Measurements from ENCODE around the gene GOT2. TPM values are rescaled to one million over a fixed set of nuclear protein-coding genes. Genes with fewer than 3 reads are reported as not detected.

Gene GOT2
- total and polyA plus RNA-seq, 2 of the 8 experiments (the other 6 are each of a cell fraction or from before 2014, with no cell fraction given): 62.9 to 223 TPM

GRCh38 chr16:58692450-58692849, 41.7 kb downstream of the GOT2 start:
- H4K5ac ChIP-seq (ENCODE audit: insufficient read length, low read depth, low read length): no peak overlapping the region
- H3K23me2 ChIP-seq (ENCODE audit: low read depth, low read length): no peaks in the 10 kb centered on the region
- no peak overlapping the region for H2AK5ac ChIP-seq (ENCODE audit: low read depth, low read length)
- no peak for DNase-seq (ENCODE audit: low read depth in 1 of 2, low spot score in 2 of 2)
- H2BK12ac ChIP-seq (ENCODE audit: low read depth, low read length): no peak overlapping the region
- no peak overlapping the region for H3K4me3 ChIP-seq (ENCODE audit: extremely low read depth in 1 of 4, insufficient read depth in 2 of 4, low read depth in 3 of 4, low read length in 4 of 4)
- no peaks in the 10 kb centered on the region for H3K79me2 ChIP-seq (ENCODE audit: control insufficient read depth in 1 of 2, insufficient read depth in 2 of 2, low read length in 2 of 2)
- POLR2A ChIA-PET (ENCODE audit: partially characterized antibody): no interaction called here
- no peaks in the 10 kb centered on the region for H3K36me3 ChIP-seq (ENCODE audit: control insufficient read depth in 2 of 4, insufficient read depth in 4 of 4, low read length in 3 of 4)
- no peaks in the 10 kb centered on the region for H3K79me1 ChIP-seq (ENCODE audit: low read depth, low read length)
- H3K27ac ChIP-seq (ENCODE audit: low read depth, low read length): no peak overlapping the region
- H4K8ac ChIP-seq (ENCODE audit: extremely low read depth, insufficient read depth, low read length): no peak overlapping the region
- no peak overlapping the region for H3K14ac ChIP-seq (ENCODE audit: insufficient read length)
- H3K9me3 ChIP-seq (ENCODE audit: insufficient read depth in 2 of 2, low read depth in 1 of 2, low read length in 1 of 2): peaks cover 0 to 3% of the 10 kb centered on the region in 2 experiments; a peak in 2 of 4 replicates
- H3K4me1 ChIP-seq (replicated peaks in 1 of 4; ENCODE audit: control insufficient read depth in 3 of 4, insufficient read depth in 4 of 4, low read length in 3 of 4): no peaks in the 10 kb centered on the region
- no peaks in the 10 kb centered on the region for H4K20me1 ChIP-seq (replicated peaks in 1 of 2; ENCODE audit: control insufficient read depth in 1 of 2, insufficient read depth in 2 of 2, low read length in 2 of 2)
- H2BK120ac ChIP-seq (replicated peaks; ENCODE audit: low read depth, low read length): no peak overlapping the region
- H2BK20ac ChIP-seq (ENCODE audit: low read length): no peak overlapping the region
- no peak overlapping the region for H2BK5ac ChIP-seq (ENCODE audit: low read depth, low read length)
- no peak overlapping the region for H2BK15ac ChIP-seq (ENCODE audit: low read length)
- no peak for TF ChIP-seq CTBP2 (IDR thresholded peaks at IDR 0.05; ENCODE audit: borderline replicate concordance, insufficient read depth, insufficient read length, low read length)
- TF ChIP-seq SP4 (IDR thresholded peaks at IDR 0.05; ENCODE audit: low read length): no peak
- TF ChIP-seq, protein P1, sequence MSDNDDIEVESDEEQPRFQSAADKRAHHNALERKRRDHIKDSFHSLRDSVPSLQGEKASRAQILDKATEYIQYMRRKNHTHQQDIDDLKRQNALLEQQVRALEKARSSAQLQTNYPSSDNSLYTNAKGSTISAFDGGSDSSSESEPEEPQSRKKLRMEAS (IDR thresholded peaks at IDR 0.05): no peak
- no peak for TF ChIP-seq CBX5 (IDR thresholded peaks at IDR 0.05; ENCODE audit: low read depth, low read length)
- TF ChIP-seq POLR2A (IDR thresholded peaks at IDR 0.05; ENCODE audit: control extremely low read depth in 1 of 2, low read depth in 2 of 2, low read length in 2 of 2): no peak
- TF ChIP-seq, protein P2, sequence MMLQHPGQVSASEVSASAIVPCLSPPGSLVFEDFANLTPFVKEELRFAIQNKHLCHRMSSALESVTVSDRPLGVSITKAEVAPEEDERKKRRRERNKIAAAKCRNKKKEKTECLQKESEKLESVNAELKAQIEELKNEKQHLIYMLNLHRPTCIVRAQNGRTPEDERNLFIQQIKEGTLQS (IDR thresholded peaks at IDR 0.05; ENCODE audit: insufficient read depth, low read depth, low read length): no peak
- TF ChIP-seq, protein P3, sequence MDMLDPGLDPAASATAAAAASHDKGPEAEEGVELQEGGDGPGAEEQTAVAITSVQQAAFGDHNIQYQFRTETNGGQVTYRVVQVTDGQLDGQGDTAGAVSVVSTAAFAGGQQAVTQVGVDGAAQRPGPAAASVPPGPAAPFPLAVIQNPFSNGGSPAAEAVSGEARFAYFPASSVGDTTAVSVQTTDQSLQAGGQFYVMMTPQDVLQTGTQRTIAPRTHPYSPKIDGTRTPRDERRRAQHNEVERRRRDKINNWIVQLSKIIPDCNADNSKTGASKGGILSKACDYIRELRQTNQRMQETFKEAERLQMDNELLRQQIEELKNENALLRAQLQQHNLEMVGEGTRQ (IDR thresholded peaks at IDR 0.05; ENCODE audit: low read length): no peak
- TF ChIP-seq TAF7 (optimal IDR thresholded peaks at IDR 0.05; ENCODE audit: borderline replicate concordance, low read depth, low read length): no peak
- TF ChIP-seq GTF2F1 (IDR thresholded peaks at IDR 0.05; ENCODE audit: borderline replicate concordance, low read depth, low read length): no peak
- no peak for TF ChIP-seq SIN3A (conservative IDR thresholded peaks at IDR 0.05 in 1 of 2, IDR thresholded peaks at IDR 0.05 in 1 of 2; ENCODE audit: low read depth in 1 of 2, low read length in 2 of 2)
- no peak for TF ChIP-seq KDM5A (IDR thresholded peaks at IDR 0.05; ENCODE audit: low read length)
- no peak for TF ChIP-seq SUZ12 (IDR thresholded peaks at IDR 0.05; ENCODE audit: low read length)
- no peak overlapping the region for H3K4ac ChIP-seq (replicated peaks; ENCODE audit: insufficient read length, low read depth, low read length)
- CTCF ChIA-PET (ENCODE audit: partially characterized antibody): interaction anchor here (1.0 kb wide), 1 partner anchor 11 kb away, joined by 3 read pairs; no protein-coding TSS in a partner anchor
- no peak overlapping the region for H3K9ac ChIP-seq (replicated peaks in 1 of 4; ENCODE audit: extremely low read depth in 1 of 4, low read depth in 3 of 4, low read length in 3 of 4)
- no peak overlapping the region for H3K4me2 ChIP-seq (ENCODE audit: insufficient read depth in 1 of 2, low read depth in 2 of 2, low read length in 2 of 2)
- FAIRE-seq: no peak
- no peaks in the 10 kb centered on the region for H3K27me3 ChIP-seq (replicated peaks in 1 of 4; ENCODE audit: control insufficient read depth in 3 of 4, extremely low read depth in 1 of 4, insufficient read depth in 3 of 4, low read length in 3 of 4)
- H2AFZ ChIP-seq (ENCODE audit: low read length): no peak overlapping the region
- H4K91ac ChIP-seq (replicated peaks; ENCODE audit: insufficient read length, low read length): no peak overlapping the region
- no peak overlapping the region for H3K56ac ChIP-seq (replicated peaks; ENCODE audit: insufficient read length, low read depth, low read length)
- no peak overlapping the region for H3K23ac ChIP-seq (ENCODE audit: insufficient read length)
- no peak overlapping the region for H3K18ac ChIP-seq (ENCODE audit: extremely low read depth, low read length)
- WGBS, 2 experiments (ENCODE audit: extremely low coverage in 1 of 2, insufficient coverage in 1 of 2, insufficient read length in 1 of 2, insufficient replicate concordance in 2 of 2, low coverage in 1 of 2, low lambda C conversion rate in 2 of 2, missing lambda C conversion rate in 1 of 2): 94% methylated on average over 1 of the region's 1 CpG; no CpG with 5 or more reads in 1 of the 2 experiments
